Subcutaneous preadipocyte (primary cell): ENCODE measurements around the gene GBF1. TPM values are rescaled to one million over a fixed set of nuclear protein-coding genes. Genes with fewer than 3 reads are reported as not detected.

Source experiments
- total RNA-seq: library from RNA; depleted of rRNA; stranded (reverse); fragments of >200 nt; gene quantifications from 2 replicates; pipeline ENCODE4 v1.2.3, GENCODE V29; 2012

GBF1 gene
- 33.1 and 47.7 TPM in 2 replicates for total RNA-seq

GRCh38 chr10:102245082-102245931 lies at the start of gene GBF1:
Gene GBF1, plus strand, starts transcription at chr10:102245532. Its CDS starts 13,407 bp downstream, at chr10:102258939.

GRCh38 chr10:102225646-102226541 lies 19.4 kb upstream of the GBF1 start, which contains the start of gene ELOVL3:
Gene ELOVL3, plus strand, starts transcription at chr10:102226299. Its CDS starts 250 bp downstream, at chr10:102226549.

GRCh38 chr10:102241444-102242117 lies 3.8 kb upstream of the GBF1 start, which contains the start of gene PITX3:
Gene PITX3, minus strand, starts transcription at chr10:102241512. Its CDS starts 9,432 bp downstream, at chr10:102232080.

GRCh38 chr10:102395400-102396316 lies 150.3 kb downstream of the GBF1 start, which contains the start of gene NFKB2:
Gene NFKB2, plus strand, starts transcription at chr10:102395705. Its CDS starts 255 bp downstream, at chr10:102395960.

GRCh38 chr10:102418622-102419268 lies 173.4 kb downstream of the GBF1 start, which contains the start of gene PSD:
Gene PSD, minus strand, starts transcription at chr10:102418785. Its CDS starts 1,747 bp downstream, at chr10:102417038.

GRCh38 chr10:102420714-102421506 lies 175.6 kb downstream of the GBF1 start, which contains the start of gene FBXL15:
Gene FBXL15, plus strand, starts transcription at chr10:102420836. Its CDS starts 294 bp downstream, at chr10:102421130.

Other genes with a start within 250 kb of the GBF1 start
- gene ARMH3, start 189.4 kb upstream of the GBF1 start, total RNA-seq: 5.9 and 9.2 TPM in 2 replicates
- gene HPS6, start 180.2 kb upstream of the GBF1 start, total RNA-seq: 29.0 and 34.0 TPM in 2 replicates
- gene LDB1, start 125.2 kb upstream of the GBF1 start, total RNA-seq: 28.2 and 32.3 TPM in 2 replicates
- 22.4 and 35.8 TPM in 2 replicates for gene PPRC1, start 112.5 kb upstream of the GBF1 start, total RNA-seq
- gene NOLC1, start 93.1 kb upstream of the GBF1 start, total RNA-seq: 43.7 and 45.7 TPM in 2 replicates
- 1.1 TPM in 1 of 2 replicates, not detected in the other for gene ELOVL3, start 19.2 kb upstream of the GBF1 start, total RNA-seq
- not detected in 2 replicates for gene PITX3, start 4.0 kb upstream of the GBF1 start, total RNA-seq
- gene NFKB2, start 150.2 kb downstream of the GBF1 start, total RNA-seq: 15.4 and 25.2 TPM in 2 replicates
- 1.1 and 1.6 TPM in 2 replicates for gene PSD, start 173.3 kb downstream of the GBF1 start, total RNA-seq
- 6.8 and 9.9 TPM in 2 replicates for gene FBXL15, start 175.3 kb downstream of the GBF1 start, total RNA-seq
- 35.6 and 51.8 TPM in 2 replicates for gene CUEDC2, start 187.0 kb downstream of the GBF1 start, total RNA-seq
- gene C10orf95, start 206.0 kb downstream of the GBF1 start, total RNA-seq: not detected in 2 replicates